ENCODE measurements around the gene TSPYL2. TPM values are rescaled to one million over a fixed set of nuclear protein-coding genes. Genes with fewer than 3 reads are reported as not detected.

Gene TSPYL2
- total and polyA plus RNA-seq, 2 of the 4 experiments (the other 2 are of a cell fraction), result 19.2 to 49.7 TPM

DNA sequence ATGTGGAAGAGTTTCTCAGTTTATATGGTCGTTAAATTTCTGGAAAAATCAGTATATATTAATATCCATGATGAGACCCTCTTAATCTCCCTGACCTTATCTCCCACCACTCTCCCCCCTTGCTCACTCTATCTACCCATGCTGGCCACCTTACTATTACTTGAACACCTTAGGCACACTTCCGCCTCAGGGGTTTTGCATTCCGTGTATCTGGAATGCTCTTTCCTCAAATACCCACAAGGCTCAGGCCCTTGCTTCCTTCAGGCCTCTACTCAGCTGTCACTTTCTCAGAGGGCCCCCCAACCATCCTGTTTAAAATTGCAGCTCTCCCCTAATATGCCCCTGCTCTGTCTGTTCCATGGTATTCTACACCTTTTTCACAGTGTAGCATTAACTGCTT, 13.6 kb downstream of the TSPYL2 start:
- no peak overlapping the region for H3K4me3 ChIP-seq (ENCODE audit: insufficient read depth, low read depth, low read length)

More for the DNA sequence above, 13.6 kb downstream of the TSPYL2 start:
- peaks cover 5 to 14% of the 10 kb centered on the region in 2 experiments; a peak in 3 of 4 replicates for H3K79me1 ChIP-seq (ENCODE audit: low read depth in 1 of 2, low read length in 2 of 2)
- no peak overlapping the region for H3K4ac ChIP-seq (ENCODE audit: low read depth, low read length)
- H2AK9ac ChIP-seq (replicated peaks; ENCODE audit: low read depth, low read length, poor library complexity), result peak overlapping the region; percentile 42
- TF ChIP-seq RCOR1 (IDR thresholded peaks at IDR 0.05; ENCODE audit: insufficient replicate concordance, low read length), result no peak
- TF ChIP-seq NFE2L2 (IDR thresholded peaks at IDR 0.05; ENCODE audit: low read depth, low read length), result no peak
- no peak for TF ChIP-seq RAD21 (IDR thresholded peaks at IDR 0.05; ENCODE audit: low read length)
- TF ChIP-seq, protein P1, sequence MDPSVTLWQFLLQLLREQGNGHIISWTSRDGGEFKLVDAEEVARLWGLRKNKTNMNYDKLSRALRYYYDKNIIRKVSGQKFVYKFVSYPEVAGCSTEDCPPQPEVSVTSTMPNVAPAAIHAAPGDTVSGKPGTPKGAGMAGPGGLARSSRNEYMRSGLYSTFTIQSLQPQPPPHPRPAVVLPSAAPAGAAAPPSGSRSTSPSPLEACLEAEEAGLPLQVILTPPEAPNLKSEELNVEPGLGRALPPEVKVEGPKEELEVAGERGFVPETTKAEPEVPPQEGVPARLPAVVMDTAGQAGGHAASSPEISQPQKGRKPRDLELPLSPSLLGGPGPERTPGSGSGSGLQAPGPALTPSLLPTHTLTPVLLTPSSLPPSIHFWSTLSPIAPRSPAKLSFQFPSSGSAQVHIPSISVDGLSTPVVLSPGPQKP (IDR thresholded peaks at IDR 0.05; ENCODE audit: borderline replicate concordance, low read depth, low read length), result no peak
- no peak for TF ChIP-seq RFX5 (IDR thresholded peaks at IDR 0.05; ENCODE audit: low read depth, low read length)
- no peak for TF ChIP-seq MAFK (IDR thresholded peaks at IDR 0.05; ENCODE audit: low read depth, low read length)
- TF ChIP-seq CHD1 (IDR thresholded peaks at IDR 0.05; ENCODE audit: low read depth, low read length), result no peak
- no peak for TF ChIP-seq SMC3 (IDR thresholded peaks at IDR 0.05; ENCODE audit: low read depth, low read length)
- TF ChIP-seq FOS (IDR thresholded peaks at IDR 0.05; ENCODE audit: low read depth, low read length), result no peak
- TF ChIP-seq, protein P2, sequence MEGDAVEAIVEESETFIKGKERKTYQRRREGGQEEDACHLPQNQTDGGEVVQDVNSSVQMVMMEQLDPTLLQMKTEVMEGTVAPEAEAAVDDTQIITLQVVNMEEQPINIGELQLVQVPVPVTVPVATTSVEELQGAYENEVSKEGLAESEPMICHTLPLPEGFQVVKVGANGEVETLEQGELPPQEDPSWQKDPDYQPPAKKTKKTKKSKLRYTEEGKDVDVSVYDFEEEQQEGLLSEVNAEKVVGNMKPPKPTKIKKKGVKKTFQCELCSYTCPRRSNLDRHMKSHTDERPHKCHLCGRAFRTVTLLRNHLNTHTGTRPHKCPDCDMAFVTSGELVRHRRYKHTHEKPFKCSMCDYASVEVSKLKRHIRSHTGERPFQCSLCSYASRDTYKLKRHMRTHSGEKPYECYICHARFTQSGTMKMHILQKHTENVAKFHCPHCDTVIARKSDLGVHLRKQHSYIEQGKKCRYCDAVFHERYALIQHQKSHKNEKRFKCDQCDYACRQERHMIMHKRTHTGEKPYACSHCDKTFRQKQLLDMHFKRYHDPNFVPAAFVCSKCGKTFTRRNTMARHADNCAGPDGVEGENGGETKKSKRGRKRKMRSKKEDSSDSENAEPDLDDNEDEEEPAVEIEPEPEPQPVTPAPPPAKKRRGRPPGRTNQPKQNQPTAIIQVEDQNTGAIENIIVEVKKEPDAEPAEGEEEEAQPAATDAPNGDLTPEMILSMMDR (conservative IDR thresholded peaks at IDR 0.05; ENCODE audit: low read depth, low read length), result no peak
- no peak overlapping the region for H2AFZ ChIP-seq (replicated peaks; ENCODE audit: low read length, poor library complexity)
- no TSS peak for BruUV-seq (replicated peaks)
- ATAC-seq (ENCODE audit: low read depth), result no peak
- no peak overlapping the region for H2BK20ac ChIP-seq (ENCODE audit: low read depth, low read length)
- dilution Hi-C loops (cut with HindIII; ENCODE audit: low sequenced_read_pairs, unreplicated experiment), result no loop called here
- H4K5ac ChIP-seq (ENCODE audit: low read depth, low read length), result no peak overlapping the region
- H3K4me2 ChIP-seq (ENCODE audit: low read depth, low read length), result no peak overlapping the region
- WGBS, 2 experiments (ENCODE audit: extremely low coverage in 2 of 2, insufficient read length in 1 of 2), result 90% methylated on average over 2 of the region's 3 CpGs; no CpG with 5 or more reads in 1 of the 2 experiments
- H2AK5ac ChIP-seq (ENCODE audit: low read depth, low read length), result no peak overlapping the region
- in situ Hi-C loops (cut with MboI; ENCODE audit: low sequenced_read_pairs), result no loop called here
- no peak overlapping the region for H3K18ac ChIP-seq (ENCODE audit: low read depth, low read length)
- no peak for DNase-seq
- H3K27ac ChIP-seq (ENCODE audit: insufficient read depth, low read length), result no peak overlapping the region
- H4K91ac ChIP-seq (ENCODE audit: insufficient read depth, low read depth, low read length), result no peak overlapping the region
- no peak overlapping the region for H2BK120ac ChIP-seq (ENCODE audit: low read depth, low read length)
- no peak overlapping the region for H2BK5ac ChIP-seq (ENCODE audit: low read depth, low read length, poor library complexity, severe bottlenecking)
- intact Hi-C loops (cut with micrococcal nuclease), result no loop called here
- no peak overlapping the region for H2BK15ac ChIP-seq (ENCODE audit: low read depth, low read length)
- POLR2A ChIA-PET (ENCODE audit: unreplicated experiment), result no interaction called here
- H3K4me1 ChIP-seq (ENCODE audit: control insufficient read depth, insufficient read depth, low read length), result no peaks in the 10 kb centered on the region
- H3K9me3 ChIP-seq (ENCODE audit: control insufficient read depth, insufficient read depth, low read length), result no peaks in the 10 kb centered on the region
- no peaks in the 10 kb centered on the region for H3K36me3 ChIP-seq (ENCODE audit: control insufficient read depth, insufficient read depth, low read length)
- H4K8ac ChIP-seq (ENCODE audit: low read depth in 2 of 2, low read length in 2 of 2), result no peak overlapping the region
- no peaks in the 10 kb centered on the region for H3K9me1 ChIP-seq (ENCODE audit: insufficient read depth, low read length)
- CTCF ChIA-PET, result no interaction called here
- H3K56ac ChIP-seq (ENCODE audit: extremely low read depth, insufficient read depth, low read length), result no peak overlapping the region
- peaks cover 3% of the 10 kb centered on the region; the same call in 1 of the 2 replicates for H3K27me3 ChIP-seq (ENCODE audit: control insufficient read depth, insufficient read depth, low read length)
- H3K14ac ChIP-seq (replicated peaks; ENCODE audit: low read depth, low read length), result no peak overlapping the region
- no peak overlapping the region for H3K9ac ChIP-seq (ENCODE audit: low read depth, low read length)
- H4K20me1 ChIP-seq (ENCODE audit: insufficient read depth, low read length), result no peaks in the 10 kb centered on the region
- no peak overlapping the region for H3K23ac ChIP-seq (ENCODE audit: low read depth, low read length)
